Measurements from ENCODE around the gene KIF26A.

The KIF26A gene

DNA sequence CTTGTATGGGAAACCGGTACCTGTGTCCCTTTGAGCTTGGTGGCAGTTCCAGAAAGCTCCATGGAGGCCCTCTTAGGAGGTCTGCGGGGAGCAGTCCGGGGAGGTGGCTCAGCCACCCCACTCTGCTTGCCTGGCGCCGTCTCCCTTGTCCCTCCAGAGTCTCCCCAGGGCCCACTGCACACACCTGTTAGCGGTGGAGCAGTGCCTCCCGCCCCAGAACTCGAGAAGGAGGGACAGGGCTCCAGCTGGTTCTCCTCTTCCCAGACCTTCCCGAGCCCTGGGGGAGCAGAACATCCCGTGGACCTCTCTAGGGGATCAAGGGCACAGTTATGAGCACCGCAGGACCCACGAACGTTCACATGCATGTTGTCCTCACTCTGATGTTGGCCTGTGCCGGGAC lies 42.1 kb upstream of the KIF26A start:
- H3K4me1 ChIP-seq (ENCODE audit: control insufficient read depth, insufficient read depth, low read length): no peaks in the 10 kb centered on the region

DNA sequence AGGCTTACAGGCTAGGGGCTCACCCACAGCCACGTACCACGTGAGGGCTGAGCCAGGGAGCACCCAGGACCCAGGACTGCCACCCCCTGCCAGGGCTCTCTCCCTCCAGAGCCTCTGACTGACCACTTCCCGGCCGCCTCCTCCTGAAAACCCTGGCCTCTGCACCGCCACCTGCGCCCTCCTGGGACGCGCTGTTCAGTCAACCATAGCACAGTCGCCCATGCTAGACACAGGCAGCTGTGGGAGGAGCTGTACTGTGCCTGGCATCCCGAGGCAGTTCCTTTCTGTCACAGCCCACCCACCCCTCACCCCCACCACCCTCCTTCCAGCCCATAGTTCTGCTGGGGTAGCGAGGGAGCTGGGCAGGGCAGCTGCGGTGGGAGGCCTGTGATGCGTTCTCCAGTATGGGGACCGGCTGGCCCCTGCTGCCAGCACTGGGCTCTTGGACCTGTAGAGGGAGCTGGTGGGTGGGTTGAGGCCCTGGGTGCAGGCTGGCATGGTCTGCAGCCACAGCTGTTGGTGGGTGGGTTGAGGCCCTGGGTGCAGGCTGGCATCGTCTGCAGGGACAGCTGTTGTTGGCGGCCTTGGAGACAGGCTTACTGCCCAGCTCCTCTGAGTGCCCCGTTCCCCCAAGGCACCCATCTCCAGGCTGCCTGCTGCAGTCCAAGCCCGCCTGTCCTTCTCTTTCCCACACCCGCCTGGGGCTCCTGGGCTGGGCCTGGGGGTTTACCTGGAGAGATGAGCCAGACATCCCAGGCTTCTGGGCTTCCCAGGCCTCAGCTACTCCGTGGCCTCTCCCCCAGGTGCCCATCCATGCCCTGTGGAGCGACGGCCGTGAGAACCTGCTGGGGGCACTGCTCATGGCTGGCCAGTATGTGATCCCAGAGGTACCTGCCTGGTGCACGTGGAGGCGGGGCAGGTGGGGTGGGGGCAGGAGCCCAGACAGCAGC lies 41.4 kb upstream of the KIF26A start:
- no peak overlapping the region for H3K4me3 ChIP-seq (ENCODE audit: low read depth, low read length)
- no peaks in the 10 kb centered on the region for H3K27me3 ChIP-seq (ENCODE audit: control insufficient read depth, insufficient read depth, low read length)
- H3K9me3 ChIP-seq (ENCODE audit: control insufficient read depth, insufficient read depth, low read length): no peaks in the 10 kb centered on the region
- no peak overlapping the region for H3K9ac ChIP-seq (ENCODE audit: low read depth, low read length)
- no peaks in the 10 kb centered on the region for H3K4me1 ChIP-seq (ENCODE audit: control insufficient read depth, insufficient read depth, low read length)
- H3K36me3 ChIP-seq (ENCODE audit: control insufficient read depth, insufficient read depth, low read length): no peaks in the 10 kb centered on the region

More for the DNA sequence above, 42.1 kb upstream of the KIF26A start:
- Histone ChIP-seq H3K27me3 (ENCODE audit: control insufficient read depth, insufficient read depth, low read length) (no peaks in the 10 kb centered on the region), H3K4me3 (ENCODE audit: low read depth, low read length) (no peak overlapping the region), H3K36me3 (ENCODE audit: control insufficient read depth, insufficient read depth, low read length) (no peaks in the 10 kb centered on the region), H3K9ac (ENCODE audit: low read depth, low read length) (no peak overlapping the region), H3K9me3 (ENCODE audit: control insufficient read depth, insufficient read depth, low read length) (no peaks in the 10 kb centered on the region)

DNA sequence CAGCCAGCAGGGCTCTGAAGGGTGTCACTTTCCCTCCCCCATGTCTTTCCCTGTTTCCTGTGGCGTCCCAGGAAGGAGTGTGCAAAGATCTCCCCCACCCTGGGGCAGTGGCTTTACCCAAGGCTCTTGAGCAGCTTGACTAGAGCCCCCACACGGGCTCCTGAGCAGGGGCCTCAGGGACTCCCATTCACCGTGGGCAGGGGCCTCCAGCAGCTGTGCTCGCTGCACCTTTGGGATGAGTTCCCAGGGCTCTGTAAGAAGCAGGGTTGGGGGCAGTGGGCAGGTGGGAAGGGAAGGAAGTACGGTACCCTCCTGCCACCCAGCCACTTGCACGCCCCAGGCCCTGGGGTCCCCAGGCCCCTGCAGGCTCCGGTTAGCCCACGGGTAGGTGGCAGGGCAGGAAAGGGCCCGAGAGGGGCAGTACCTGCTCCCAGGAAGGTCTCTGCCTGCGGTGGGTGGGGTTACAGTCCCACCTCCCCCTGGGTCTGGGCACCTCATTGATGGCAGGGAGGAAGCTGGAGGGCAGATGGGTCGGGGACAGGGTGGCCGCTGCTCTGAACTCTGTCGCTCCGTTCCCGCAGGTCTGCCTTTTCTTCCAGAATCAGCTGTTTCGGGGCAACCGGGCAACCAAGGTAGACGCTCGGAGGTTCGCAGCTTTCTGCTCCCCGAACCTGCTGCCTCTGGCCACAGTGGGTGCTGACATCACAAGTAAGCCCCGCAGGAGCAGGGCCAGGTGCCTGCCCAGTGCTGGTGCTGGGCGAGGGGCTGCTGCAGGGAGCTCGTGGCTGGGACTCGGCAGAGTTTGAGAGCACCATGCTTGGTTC lies 39.9 kb upstream of the KIF26A start:
- Histone ChIP-seq H3K9me3 (ENCODE audit: control insufficient read depth, insufficient read depth, low read length) (no peaks in the 10 kb centered on the region), H3K27me3 (ENCODE audit: control insufficient read depth, insufficient read depth, low read length) (no peaks in the 10 kb centered on the region), H3K4me1 (ENCODE audit: control insufficient read depth, insufficient read depth, low read length) (no peaks in the 10 kb centered on the region), H3K9ac (ENCODE audit: low read depth, low read length) (no peak overlapping the region), H3K4me3 (ENCODE audit: low read depth, low read length) (no peak overlapping the region), H3K36me3 (ENCODE audit: control insufficient read depth, insufficient read depth, low read length) (no peaks in the 10 kb centered on the region)

DNA sequence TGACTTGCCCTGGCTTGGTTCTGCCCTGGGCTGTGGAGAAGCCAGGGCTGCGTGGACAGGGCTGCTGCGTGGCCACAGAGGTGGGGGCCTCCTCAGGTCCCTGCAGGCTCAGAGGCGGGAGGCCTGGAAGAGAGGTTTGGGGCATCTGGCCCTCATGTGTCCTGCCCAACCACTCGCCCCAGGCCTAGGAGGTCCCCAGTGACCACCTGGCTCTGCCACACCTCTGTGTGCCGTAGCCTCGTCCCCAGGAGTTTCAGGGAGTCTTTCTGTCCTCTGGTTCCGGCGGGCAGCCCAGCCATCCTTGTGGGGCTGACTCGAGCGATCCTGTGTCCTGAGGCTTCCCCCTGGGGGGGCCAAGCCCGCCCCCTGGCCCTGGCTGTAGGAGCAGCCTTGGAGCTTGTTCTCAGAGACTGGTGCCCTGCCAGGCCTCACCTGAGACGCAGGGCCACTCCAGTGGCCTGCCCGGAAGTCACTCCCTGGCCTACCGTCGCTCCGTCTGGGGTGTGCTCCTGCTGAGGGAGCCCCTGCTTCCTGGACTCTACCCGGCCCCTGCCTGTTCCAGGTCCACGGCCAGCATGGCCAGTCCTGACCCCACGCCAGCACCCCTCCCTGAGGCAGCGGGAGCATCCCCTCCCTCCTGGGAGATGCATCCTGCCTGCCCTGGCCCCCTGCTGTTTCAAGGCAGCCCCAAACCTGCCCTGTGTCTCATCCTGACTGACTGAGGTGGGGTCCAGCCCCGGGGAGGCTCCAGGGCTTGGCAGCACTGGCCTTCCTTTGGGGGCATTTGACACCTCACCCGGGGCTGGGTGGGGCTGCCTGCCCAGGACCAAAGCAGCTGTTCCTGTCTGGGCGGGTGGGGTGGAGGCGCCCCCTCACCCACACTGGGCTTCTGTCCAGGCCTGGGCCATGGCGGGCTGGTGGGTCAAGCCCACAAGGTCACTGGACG lies 39.0 kb upstream of the KIF26A start:
- H3K27me3 ChIP-seq (ENCODE audit: control insufficient read depth, insufficient read depth, low read length): no peaks in the 10 kb centered on the region
- H3K9me3 ChIP-seq (ENCODE audit: control insufficient read depth, insufficient read depth, low read length): no peaks in the 10 kb centered on the region
- no peak overlapping the region for H3K4me3 ChIP-seq (ENCODE audit: low read depth, low read length)
- H3K4me1 ChIP-seq (ENCODE audit: control insufficient read depth, insufficient read depth, low read length): no peaks in the 10 kb centered on the region
- no peak overlapping the region for H3K9ac ChIP-seq (ENCODE audit: low read depth, low read length)
- no peaks in the 10 kb centered on the region for H3K36me3 ChIP-seq (ENCODE audit: control insufficient read depth, insufficient read depth, low read length)

DNA sequence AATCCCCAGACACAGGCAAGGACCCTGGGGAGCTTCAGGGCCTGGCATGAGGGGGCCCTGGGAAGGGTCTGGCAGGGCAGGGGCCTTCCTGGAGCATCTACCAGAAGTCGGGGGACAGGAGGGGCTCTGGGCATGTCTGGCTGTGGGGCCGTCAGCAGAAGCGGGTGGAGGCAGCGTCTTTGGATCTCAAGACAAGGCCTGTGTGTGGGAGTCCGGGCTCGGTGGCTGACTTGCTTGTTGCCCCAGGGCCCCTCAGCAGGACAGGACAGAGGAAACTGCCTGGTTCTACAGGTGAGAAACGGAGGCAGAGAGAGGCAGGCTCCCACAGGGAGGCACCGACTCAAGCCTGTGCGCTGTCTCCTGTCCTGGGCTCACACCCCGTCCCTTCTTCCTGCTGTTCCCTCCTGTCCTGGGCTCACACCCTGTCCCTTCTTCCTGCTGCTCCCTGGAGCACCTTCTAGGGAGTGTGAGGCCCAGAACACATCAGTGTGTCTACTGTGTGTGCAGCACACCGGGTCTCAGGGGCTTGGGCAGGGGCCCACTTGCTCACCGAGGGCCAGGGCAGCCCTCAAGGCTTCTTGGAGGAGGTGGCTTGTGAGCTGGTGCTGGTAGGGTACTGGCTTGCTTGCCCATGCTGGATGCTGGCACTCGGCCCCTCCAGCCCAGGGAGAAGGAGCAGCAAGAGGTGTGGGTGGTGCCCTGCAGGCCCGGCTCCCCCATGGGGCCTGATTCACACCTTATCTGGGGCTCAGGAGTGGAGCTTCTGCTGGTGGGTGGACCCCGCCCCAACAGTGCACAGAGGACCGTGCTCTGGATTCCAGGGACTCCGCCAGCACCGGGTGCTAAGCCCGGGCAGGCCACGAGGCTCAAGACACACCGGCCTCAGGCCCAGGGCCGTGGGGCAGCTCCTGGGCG lies 38.0 kb upstream of the KIF26A start:
- H3K4me3 ChIP-seq (ENCODE audit: low read depth, low read length): no peak overlapping the region
- H3K36me3 ChIP-seq (ENCODE audit: control insufficient read depth, insufficient read depth, low read length): no peaks in the 10 kb centered on the region
- no peaks in the 10 kb centered on the region for H3K27me3 ChIP-seq (ENCODE audit: control insufficient read depth, insufficient read depth, low read length)
- no peaks in the 10 kb centered on the region for H3K9me3 ChIP-seq (ENCODE audit: control insufficient read depth, insufficient read depth, low read length)
- H3K4me1 ChIP-seq (ENCODE audit: control insufficient read depth, insufficient read depth, low read length): no peaks in the 10 kb centered on the region
- H3K9ac ChIP-seq (ENCODE audit: low read depth, low read length): no peak overlapping the region

DNA sequence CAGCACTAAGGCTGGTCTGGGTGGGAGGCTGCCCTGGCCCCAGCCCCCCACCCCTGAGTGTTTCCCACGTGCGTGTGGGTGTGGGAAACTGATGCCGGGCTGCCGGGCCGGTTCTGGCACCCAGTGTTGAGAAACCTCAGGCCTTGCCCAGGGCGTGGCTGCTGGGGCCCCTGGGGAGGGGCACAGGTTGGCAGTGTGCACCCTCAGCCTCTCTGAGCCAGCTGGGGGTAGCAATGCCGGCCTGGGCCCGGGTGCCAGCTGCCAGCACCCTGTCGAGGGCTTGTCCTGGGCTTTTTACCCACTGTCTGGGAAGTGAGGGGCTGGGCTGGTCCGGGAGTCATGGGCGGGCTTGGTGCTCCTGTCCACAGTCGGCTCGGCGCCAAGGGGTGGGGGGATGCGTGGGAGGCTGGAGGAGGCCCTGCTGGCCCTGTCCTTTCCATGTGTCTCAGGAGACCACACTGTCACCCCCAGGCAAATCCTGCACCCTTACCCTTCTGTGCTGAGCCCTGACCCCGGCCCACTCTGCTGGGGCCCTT lies 37.2 kb upstream of the KIF26A start:
- no peak overlapping the region for H3K9ac ChIP-seq (ENCODE audit: low read depth, low read length)

DNA sequence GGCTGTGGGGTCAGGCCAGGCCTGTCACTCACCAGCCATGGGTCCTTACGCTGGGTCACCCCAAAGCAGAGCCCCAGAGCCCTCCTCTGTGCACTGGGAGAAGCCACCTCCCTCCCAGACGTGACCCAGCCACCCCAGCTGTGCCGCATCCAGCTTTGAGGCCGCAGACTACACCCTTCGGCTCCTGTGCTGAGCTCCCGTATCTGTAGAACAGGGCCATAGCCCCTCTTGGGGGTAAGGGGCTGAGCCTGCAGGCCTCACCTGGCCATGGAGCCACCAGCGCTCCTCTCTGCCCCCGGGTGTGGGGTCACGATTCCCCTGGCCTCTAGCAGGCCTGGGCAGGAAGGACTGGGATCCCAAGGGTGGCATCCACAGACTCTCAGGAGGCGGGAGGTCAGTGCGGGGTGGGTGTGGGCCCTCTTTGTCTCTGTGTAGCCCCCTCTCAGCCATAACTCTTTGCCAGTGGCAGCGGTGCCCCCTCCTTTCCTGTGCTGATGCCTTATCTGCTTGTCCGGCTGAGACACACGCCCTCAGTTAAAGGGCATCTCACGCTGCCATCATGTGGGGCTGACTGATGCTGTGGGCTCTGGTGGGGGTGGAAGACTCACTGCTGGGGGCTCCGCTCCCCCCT lies 36.6 kb upstream of the KIF26A start:
- H3K27me3 ChIP-seq (ENCODE audit: control insufficient read depth, insufficient read depth, low read length): no peaks in the 10 kb centered on the region
- no peak overlapping the region for H3K9ac ChIP-seq (ENCODE audit: low read depth, low read length)
- no peaks in the 10 kb centered on the region for H3K36me3 ChIP-seq (ENCODE audit: control insufficient read depth, insufficient read depth, low read length)
- no peaks in the 10 kb centered on the region for H3K9me3 ChIP-seq (ENCODE audit: control insufficient read depth, insufficient read depth, low read length)
- H3K4me3 ChIP-seq (ENCODE audit: low read depth, low read length): no peak overlapping the region
- H3K4me1 ChIP-seq (ENCODE audit: control insufficient read depth, insufficient read depth, low read length): no peaks in the 10 kb centered on the region

More for the DNA sequence above, 37.2 kb upstream of the KIF26A start:
- Histone ChIP-seq H3K9me3 (ENCODE audit: control insufficient read depth, insufficient read depth, low read length) (no peaks in the 10 kb centered on the region), H3K4me1 (ENCODE audit: control insufficient read depth, insufficient read depth, low read length) (no peaks in the 10 kb centered on the region), H3K4me3 (ENCODE audit: low read depth, low read length) (no peak overlapping the region), H3K27me3 (ENCODE audit: control insufficient read depth, insufficient read depth, low read length) (no peaks in the 10 kb centered on the region), H3K36me3 (ENCODE audit: control insufficient read depth, insufficient read depth, low read length) (no peaks in the 10 kb centered on the region)

DNA sequence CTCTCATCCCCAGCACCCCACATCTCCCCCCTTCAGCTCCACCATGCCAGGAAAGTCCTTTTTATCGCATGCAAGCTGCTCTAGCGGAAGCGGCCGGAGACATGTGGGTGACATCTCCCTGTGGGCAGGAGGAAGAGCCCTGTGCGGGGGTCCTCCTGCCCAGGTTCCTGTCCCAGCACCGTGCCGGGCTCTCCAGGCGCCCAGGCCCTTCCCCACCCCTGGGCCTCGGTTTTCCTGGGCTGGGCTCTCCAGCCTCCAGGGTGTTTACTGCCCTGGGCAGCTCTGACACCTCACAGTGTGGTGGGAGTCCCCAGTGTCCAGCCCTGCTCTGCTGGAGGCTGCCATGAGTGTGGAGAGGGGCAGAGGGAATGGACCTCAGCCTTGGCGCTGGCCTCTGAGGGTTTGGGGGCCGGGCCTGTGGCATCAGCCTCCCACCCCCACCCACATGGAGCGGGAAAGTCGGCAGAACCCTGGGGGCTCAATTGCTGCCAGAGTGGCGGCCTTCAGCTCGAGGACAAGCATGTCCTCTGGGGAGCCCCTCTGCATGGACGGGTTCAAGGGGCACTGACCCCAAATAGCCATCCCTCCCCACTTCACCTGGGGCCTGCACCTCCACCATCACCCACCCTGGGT lies 36.0 kb upstream of the KIF26A start:
- Histone ChIP-seq H3K9me3 (ENCODE audit: control insufficient read depth, insufficient read depth, low read length) (no peaks in the 10 kb centered on the region), H3K4me3 (ENCODE audit: low read depth, low read length) (no peak overlapping the region), H3K9ac (ENCODE audit: low read depth, low read length) (no peak overlapping the region)

DNA sequence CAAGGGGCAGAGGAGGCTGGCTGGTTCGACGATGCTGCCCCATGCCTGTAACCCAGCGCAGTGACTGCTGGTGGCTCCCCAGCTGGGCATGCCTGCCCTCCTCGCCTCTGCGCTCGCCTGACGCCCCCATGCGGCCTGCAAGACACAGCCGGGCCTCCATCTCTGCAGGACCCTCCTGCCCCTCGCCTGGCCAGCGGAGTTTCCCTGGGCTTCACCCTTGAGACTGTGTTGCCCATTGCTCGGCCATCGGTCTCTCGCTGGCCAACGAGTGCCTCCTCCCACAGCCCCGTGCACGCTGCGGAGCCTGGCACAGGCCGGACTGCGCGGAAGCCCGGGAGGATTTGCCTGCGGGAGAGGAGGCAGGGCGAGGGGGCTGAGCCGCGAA lies 35.3 kb upstream of the KIF26A start:
- H3K4me3 ChIP-seq (ENCODE audit: low read depth, low read length): no peak overlapping the region
- H3K27me3 ChIP-seq (ENCODE audit: control insufficient read depth, insufficient read depth, low read length): no peaks in the 10 kb centered on the region
- H3K9ac ChIP-seq (ENCODE audit: low read depth, low read length): no peak overlapping the region
- H3K36me3 ChIP-seq (ENCODE audit: control insufficient read depth, insufficient read depth, low read length): no peaks in the 10 kb centered on the region
- no peaks in the 10 kb centered on the region for H3K4me1 ChIP-seq (ENCODE audit: control insufficient read depth, insufficient read depth, low read length)
- no peaks in the 10 kb centered on the region for H3K9me3 ChIP-seq (ENCODE audit: control insufficient read depth, insufficient read depth, low read length)

More for the DNA sequence above, 36.0 kb upstream of the KIF26A start:
- no peaks in the 10 kb centered on the region for H3K27me3 ChIP-seq (ENCODE audit: control insufficient read depth, insufficient read depth, low read length)
- H3K36me3 ChIP-seq (ENCODE audit: control insufficient read depth, insufficient read depth, low read length): no peaks in the 10 kb centered on the region
- no peaks in the 10 kb centered on the region for H3K4me1 ChIP-seq (ENCODE audit: control insufficient read depth, insufficient read depth, low read length)
